ENCODE results near the gene SRBD1.

The SRBD1 gene

GRCh38 chr2:45340318-45340717, 270.7 kb downstream of the SRBD1 start:
- Histone ChIP-seq H3K4me1 (ENCODE audit: control insufficient read depth, insufficient read depth, low read length, poor library complexity, severe bottlenecking) (no peaks in the 10 kb centered on the region), H3K27ac (ENCODE audit: low read depth, low read length, severe bottlenecking) (no peak overlapping the region), H3K4me3 (ENCODE audit: extremely low read depth, insufficient read depth, low read length, poor library complexity, severe bottlenecking) (no peak overlapping the region), H3K9me3 (ENCODE audit: control insufficient read depth, low read length) (no peaks in the 10 kb centered on the region), H3K36me3 (ENCODE audit: control insufficient read depth, insufficient read depth, low read length) (no peaks in the 10 kb centered on the region)
- WGBS, 2 experiments (ENCODE audit: insufficient coverage in 2 of 2) = 95% methylated on average over 3 of the region's 3 CpGs; no CpG with 5 or more reads in 1 of the 2 experiments

- Histone ChIP-seq H3K36me3 (ENCODE audit: control insufficient read depth, insufficient read depth, low read length) (no peaks in the 10 kb centered on the region), H3K27ac (ENCODE audit: low read depth, low read length, severe bottlenecking) (no peak overlapping the region), H3K9me3 (ENCODE audit: control insufficient read depth, low read length) (no peaks in the 10 kb centered on the region), H3K4me1 (ENCODE audit: control insufficient read depth, insufficient read depth, low read length, poor library complexity, severe bottlenecking) (no peaks in the 10 kb centered on the region), H3K4me3 (ENCODE audit: extremely low read depth, insufficient read depth, low read length, poor library complexity, severe bottlenecking) (no peak overlapping the region)
- 77 to 87% methylated on average over 2 of the region's 5 CpGs for WGBS, 2 experiments (ENCODE audit: insufficient coverage in 2 of 2)
Measured at GRCh38 chr2:45339253-45339652, 271.8 kb downstream of the SRBD1 start.
